Measurements from ENCODE around the gene KCNJ10.

KCNJ10 gene

GRCh38 chr1:160098852-160099561 lies 29.0 kb upstream of the KCNJ10 start:
- DNase-seq = peak; percentile 84

- DNase-seq = peak; percentile 44
Observed at GRCh38 chr1:160097911-160098851, 28.2 kb upstream of the KCNJ10 start, which contains the start of gene IGSF8. TSS of gene IGSF8 (minus strand) at chr1:160098619. CDS start at chr1:160098472, 147 bp downstream.

DNA sequence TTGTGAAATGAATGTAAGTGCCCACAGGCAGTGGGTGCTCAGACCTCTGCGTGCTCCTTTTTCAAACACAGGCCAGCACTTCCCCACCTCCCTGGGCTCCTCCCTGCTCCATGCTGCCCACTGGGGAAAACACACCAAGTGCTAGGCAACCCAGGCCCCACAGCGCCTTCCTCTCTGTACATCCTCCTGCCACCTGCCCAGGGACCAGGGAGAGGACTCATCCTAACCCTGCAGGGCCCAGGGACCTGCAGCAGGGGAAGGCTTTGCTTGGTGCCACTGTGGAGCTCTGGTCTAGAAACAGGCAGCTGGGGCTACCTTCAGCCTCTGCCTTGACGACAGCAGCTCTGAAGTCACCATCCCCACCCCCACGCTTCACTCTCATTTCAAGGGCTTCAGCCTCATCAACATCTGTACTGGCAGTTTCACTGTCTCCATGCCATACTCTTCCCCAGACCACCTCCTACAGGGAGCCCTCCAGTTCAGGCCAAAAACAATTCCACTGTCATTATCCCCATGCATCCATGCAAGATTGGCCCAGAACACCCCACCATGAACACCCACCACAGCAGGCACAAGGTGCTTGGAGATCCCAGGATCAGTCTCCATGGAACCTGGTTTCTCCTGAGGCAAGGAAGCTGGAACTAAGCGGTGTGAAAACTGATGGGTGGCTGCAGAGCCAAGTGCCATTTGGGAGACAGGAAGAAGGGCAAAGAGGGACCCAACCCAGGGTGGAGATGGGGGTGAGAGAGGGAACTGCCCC lies 27.4 kb upstream of the KCNJ10 start:
- DNase-seq = no peak

GRCh38 chr1:160096274-160097116 lies 26.5 kb upstream of the KCNJ10 start:
- peak; percentile 18 for DNase-seq

DNA sequence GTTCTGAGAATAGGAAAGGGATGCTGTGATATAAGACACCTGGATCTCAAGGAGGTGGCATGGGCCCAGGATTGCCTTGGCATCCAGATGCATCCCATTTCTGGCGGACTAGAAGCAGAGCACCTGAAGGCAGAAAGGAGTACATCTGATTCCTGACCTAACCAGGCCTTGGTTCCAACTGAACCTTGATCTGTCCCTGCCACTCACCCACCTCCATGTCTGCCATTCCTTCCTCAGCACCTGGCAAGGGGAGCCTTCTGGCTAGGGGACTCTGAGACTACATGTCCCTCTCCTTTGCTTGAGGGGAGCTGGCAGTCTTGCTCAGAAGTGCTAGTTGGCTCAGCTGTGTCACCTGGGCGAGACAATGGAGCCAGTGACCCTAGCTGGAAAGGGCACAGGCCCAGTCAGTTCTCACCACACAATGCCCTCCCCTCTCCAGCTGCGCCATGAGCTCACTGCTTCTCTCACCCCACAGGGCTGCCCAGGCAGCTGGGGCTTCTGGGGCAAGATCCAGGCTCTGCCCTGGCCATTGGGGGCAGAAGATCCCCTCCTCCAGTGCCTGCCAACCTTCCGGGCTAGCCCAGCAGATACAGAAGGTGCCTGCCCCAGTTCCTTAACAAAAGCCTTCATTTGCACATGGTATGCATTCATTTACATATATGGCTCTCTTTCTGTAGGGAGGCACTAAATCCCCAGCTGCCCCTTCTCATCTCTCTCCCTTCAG lies 25.6 kb upstream of the KCNJ10 start:
- DNase-seq = no peak

GRCh38 chr1:160094806-160095205 lies 24.8 kb upstream of the KCNJ10 start:
- DNase-seq = no peak

- no peak for DNase-seq
Observed at GRCh38 chr1:160094291-160094625, 24.3 kb upstream of the KCNJ10 start.

GRCh38 chr1:160093624-160094290 lies 23.8 kb upstream of the KCNJ10 start:
- no peak for DNase-seq

- DNase-seq = no peak
Observed at GRCh38 chr1:160093069-160093395, 23.1 kb upstream of the KCNJ10 start.

DNA sequence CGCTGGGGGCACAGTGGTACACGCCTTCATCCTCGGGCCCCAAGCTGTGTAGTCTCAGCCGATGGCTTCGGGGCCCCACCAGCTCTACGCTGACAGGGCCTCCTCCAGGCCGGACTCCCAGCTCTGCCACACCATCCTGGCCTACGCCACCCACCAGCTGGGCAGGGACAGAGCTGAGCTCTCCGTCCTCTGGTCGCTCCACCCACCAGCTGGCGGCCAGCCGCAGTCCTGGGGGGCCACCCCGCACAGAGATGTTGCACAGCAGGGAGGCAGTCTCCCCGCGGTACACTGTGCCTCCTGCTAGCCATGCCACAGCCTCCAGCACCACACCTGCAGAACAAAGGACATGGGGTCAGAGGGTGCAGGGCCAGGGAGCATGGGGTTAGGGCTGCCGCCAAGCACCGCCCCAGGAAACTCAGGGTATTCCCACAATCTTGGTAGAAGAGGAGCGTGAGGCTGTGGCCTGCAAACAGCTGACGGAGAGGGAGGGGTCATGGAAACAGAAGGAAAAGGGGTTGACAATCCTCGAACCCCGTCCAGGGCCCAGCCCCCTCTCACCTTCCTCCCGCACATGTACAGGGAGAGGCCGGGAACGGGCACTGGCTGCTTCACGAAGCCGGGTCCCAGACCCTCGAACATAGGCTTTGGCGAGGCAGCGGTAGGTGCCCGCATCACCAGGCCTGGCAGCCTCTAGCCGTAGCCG lies 22.6 kb upstream of the KCNJ10 start:
- DNase-seq = no peak

DNA sequence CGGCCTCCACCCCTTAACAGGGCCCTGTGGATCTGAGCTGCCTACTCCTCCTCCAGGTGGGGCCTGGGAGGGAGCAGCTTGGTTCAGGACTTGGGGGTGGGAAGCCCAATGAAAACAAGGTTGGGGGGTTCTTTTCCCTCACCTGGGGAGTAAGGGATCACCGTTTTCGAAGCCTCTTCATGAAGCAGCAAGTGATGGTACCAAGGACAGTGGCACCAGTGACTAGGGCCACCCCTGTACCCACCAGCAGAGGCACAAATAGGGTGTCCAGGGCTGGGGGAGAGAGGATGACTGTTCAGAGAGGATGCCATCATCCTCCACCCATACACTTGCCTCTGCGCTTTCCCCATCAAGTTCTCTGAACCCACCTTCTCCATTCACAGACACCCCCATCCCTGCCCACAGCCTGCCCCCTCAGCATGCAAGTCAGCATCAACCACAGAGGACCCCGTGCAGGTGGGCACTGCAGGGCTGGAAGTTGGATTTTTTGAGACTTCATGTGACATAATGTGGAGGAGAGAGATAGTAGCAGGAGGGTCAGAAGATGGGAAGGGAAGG lies 21.8 kb upstream of the KCNJ10 start:
- DNase-seq = no peak

DNA sequence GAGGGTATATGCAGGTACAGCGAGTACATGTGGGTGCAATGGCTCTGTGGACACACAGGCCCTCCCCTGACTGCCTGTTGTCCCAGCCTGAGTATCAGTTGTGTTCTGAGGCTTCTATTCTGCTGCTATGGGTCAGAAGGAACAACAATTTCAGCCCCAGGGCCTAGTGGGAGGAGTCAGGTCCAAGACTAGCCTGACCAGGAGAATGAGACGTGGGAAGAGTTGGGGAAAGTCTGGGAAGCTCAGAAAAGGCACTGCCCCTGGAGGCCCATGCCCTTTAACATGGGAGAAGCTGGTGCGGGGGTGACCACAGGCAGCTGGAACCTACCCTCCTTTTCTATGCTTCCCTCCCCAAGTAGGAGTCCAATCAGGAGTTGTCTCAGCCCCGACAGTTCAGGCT lies 20.8 kb upstream of the KCNJ10 start:
- DNase-seq = no peak

GRCh38 chr1:160089883-160090282 lies 19.9 kb upstream of the KCNJ10 start:
- no peak for DNase-seq

- no peak for DNase-seq
Observed at GRCh38 chr1:160087118-160087662, 17.2 kb upstream of the KCNJ10 start.

GRCh38 chr1:160086456-160086892 lies 16.5 kb upstream of the KCNJ10 start:
- no peak for DNase-seq

GRCh38 chr1:160085686-160086455 lies 15.9 kb upstream of the KCNJ10 start:
- DNase-seq = peak; percentile 65

DNA sequence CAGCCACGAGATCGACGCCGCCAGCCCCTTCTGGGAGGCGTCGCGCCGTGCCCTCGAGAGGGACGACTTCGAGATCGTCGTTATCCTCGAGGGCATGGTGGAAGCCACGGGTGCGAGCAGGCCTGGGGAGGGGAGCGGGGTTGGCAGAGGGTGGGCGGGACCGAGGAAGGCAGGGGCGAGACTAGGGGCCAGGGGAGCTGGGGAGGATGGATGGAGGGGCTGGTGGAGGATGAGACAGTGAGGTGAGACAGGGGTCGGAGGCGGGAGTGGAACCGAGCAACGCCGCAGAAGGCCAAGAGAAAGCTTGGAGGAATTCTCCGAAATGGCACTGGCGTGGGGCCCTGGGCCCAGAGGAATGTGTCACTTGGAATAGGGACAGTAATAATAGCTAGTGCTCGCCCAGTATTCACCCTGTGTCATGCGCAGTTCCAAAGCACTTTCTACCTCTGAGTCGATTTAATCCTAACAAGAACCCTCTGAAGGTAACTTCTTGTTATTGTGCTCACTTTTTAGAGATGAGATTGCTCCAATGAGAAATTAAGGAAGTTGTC lies 14.9 kb upstream of the KCNJ10 start:
- no peak for DNase-seq

GRCh38 chr1:160083968-160084770 lies 14.2 kb upstream of the KCNJ10 start:
- no peak for DNase-seq
